Activated B cell treated with CpG ODN at 0.5 μM for 24 hours (primary cell): ENCODE data around the gene FGFRL1. TPM values are rescaled to one million over a fixed set of nuclear protein-coding genes. Genes with fewer than 3 reads are reported as not detected.

Experiments used
- ATAC-seq: fragments of 200-7000 bp; cut with Tn5 transposase; one replicate; pipeline ENCODE4 v1.10.0; 2021; ENCODE audit warnings: low read depth, mild to moderate bottlenecking, moderate library complexity
- CTCF ChIA-PET: fragments of 350-600 bp; sonication (Branson Sonifier 250); formaldehyde crosslinking; loops from one replicate; lab custom pipeline; 2021; ENCODE audit warnings: antibody characterized with exemption; lab: Charles Lee
- POLR2A ChIA-PET: fragments of 350-600 bp; sonication (Branson Sonifier 250); formaldehyde crosslinking; loops from one replicate; lab custom pipeline; 2021; ENCODE audit warnings: antibody characterized with exemption; lab: Charles Lee
- DNase-seq: peaks from one replicate; pipeline ENCODE4 v3.0.0; 2022
- H3K27ac Mint-ChIP-seq: one replicate; pipeline ENCODE4 v1.8.0; 2020; ENCODE audit warnings: mixed read lengths
- H3K27me3 Mint-ChIP-seq: one replicate; pipeline ENCODE4 v1.8.0; 2021; ENCODE audit warnings: mixed read lengths
- H3K36me3 Mint-ChIP-seq: one replicate; pipeline ENCODE4 v1.8.0; 2021; ENCODE audit warnings: low read depth, mixed read lengths
- H3K4me1 Mint-ChIP-seq: one replicate; pipeline ENCODE4 v1.8.0; 2021; ENCODE audit warnings: mixed read lengths
- H3K4me3 Mint-ChIP-seq: one replicate; pipeline ENCODE4 v1.8.0; 2020; ENCODE audit warnings: mild to moderate bottlenecking, mixed read lengths
- H3K9me3 Mint-ChIP-seq: one replicate; pipeline ENCODE4 v1.8.0; 2020; ENCODE audit warnings: mixed read lengths
- CTCF ChIP-seq: fragments of 200-600 bp; IDR thresholded peaks from one replicate; pipeline ENCODE4 v1.8.0; 2022; ENCODE audit warnings: antibody characterized with exemption, mild to moderate bottlenecking
- intact Hi-C: fragments of 100-400 bp; cut with micrococcal nuclease; formaldehyde crosslinking; loops from one replicate; pipeline ENCODE4 v1.15.1; 2024
- total RNA-seq: library from RNA; stranded (reverse); gene quantifications from 2 replicates; pipeline ENCODE4 v1.2.3, GENCODE V29; 2022

FGFRL1 gene
- total RNA-seq, 1 donor from 2014 or later, result 5.6 TPM

GRCh38 chr4:1021386-1022050 is 10.1 kb downstream of the FGFRL1 start:
- H3K36me3 Mint-ChIP-seq, result peaks cover 7% of the 10 kb centered on the region
- H3K4me1 Mint-ChIP-seq, result peaks cover 32% of the 10 kb centered on the region
- H3K27ac Mint-ChIP-seq, result peak overlapping the region; percentile 62
- DNase-seq, result peak; percentile 57
- H3K27me3 Mint-ChIP-seq, result no peaks in the 10 kb centered on the region
- ChIA-PET CTCF (no interaction called here), POLR2A (interaction anchor here (0.7 to 1.4 kb wide), 6 partner anchors 9 to 89 kb away, joined by 3 to 6 read pairs (median 4); partner anchors contain the start of genes GAK and TMEM175)
- intact Hi-C loops, result loop anchor here (1.0 kb wide), 2 partner anchors 9 to 48 kb away; partner anchors contain the start of gene DGKQ
- H3K9me3 Mint-ChIP-seq, result no peaks in the 10 kb centered on the region
- peak overlapping the region; percentile 56 for H3K4me3 Mint-ChIP-seq
- no peak for TF ChIP-seq CTCF
- ATAC-seq, result peak; percentile 79

- H3K9me3 Mint-ChIP-seq, result no peaks in the 10 kb centered on the region
- CTCF ChIA-PET, result no interaction called here
- POLR2A ChIA-PET, result interaction anchor here (0.6 to 1.4 kb wide), 7 partner anchors 9 to 1231 kb away, joined by 3 to 6 read pairs (median 4); partner anchors contain the start of genes GAK and TMEM175
- H3K4me3 Mint-ChIP-seq, result peak overlapping the region; percentile 56
- H3K27me3 Mint-ChIP-seq, result no peaks in the 10 kb centered on the region
- peaks cover 7% of the 10 kb centered on the region for H3K36me3 Mint-ChIP-seq
- TF ChIP-seq CTCF, result no peak
- H3K27ac Mint-ChIP-seq, result peak overlapping the region; percentile 62
- H3K4me1 Mint-ChIP-seq, result peaks cover 35% of the 10 kb centered on the region
- intact Hi-C loops, result no loop called here
- DNase-seq (no peak), ATAC-seq (no peak)
Observed at GRCh38 chr4:1022051-1022738, 10.8 kb downstream of the FGFRL1 start.

GRCh38 chr4:1022739-1023066 is 11.3 kb downstream of the FGFRL1 start:
- DNase-seq (no peak), ATAC-seq (no peak)
- H3K27me3 Mint-ChIP-seq, result no peaks in the 10 kb centered on the region
- H3K4me3 Mint-ChIP-seq, result no peak overlapping the region
- TF ChIP-seq CTCF, result no peak
- no peak overlapping the region for H3K27ac Mint-ChIP-seq
- H3K9me3 Mint-ChIP-seq, result no peaks in the 10 kb centered on the region
- H3K4me1 Mint-ChIP-seq, result peaks cover 35% of the 10 kb centered on the region
- intact Hi-C loops, result no loop called here
- CTCF ChIA-PET, result no interaction called here
- H3K36me3 Mint-ChIP-seq, result peaks cover 7% of the 10 kb centered on the region
- POLR2A ChIA-PET, result interaction anchor here (0.6 kb wide), 1 partner anchor 1230 kb away, joined by 4 read pairs; no protein-coding TSS in a partner anchor

- Mint-ChIP-seq H3K9me3 (no peaks in the 10 kb centered on the region), H3K4me1 (peaks cover 35% of the 10 kb centered on the region), H3K4me3 (no peak overlapping the region), H3K27ac (no peak overlapping the region), H3K36me3 (peaks cover 7% of the 10 kb centered on the region), H3K27me3 (no peaks in the 10 kb centered on the region)
- POLR2A ChIA-PET, result no interaction called here
- CTCF ChIA-PET, result no interaction called here
- intact Hi-C loops, result no loop called here
- no peak for TF ChIP-seq CTCF
- DNase-seq (no peak), ATAC-seq (no peak)
Observed at GRCh38 chr4:1023075-1023640, 11.7 kb downstream of the FGFRL1 start.
